CD4-positive, CD25-positive, alpha-beta regulatory T cell (primary cell): ENCODE measurements around the gene FOXK1. TPM values are rescaled to one million over a fixed set of nuclear protein-coding genes. Genes with fewer than 3 reads are reported as not detected.
A peak's percentile ranks its signal among the peaks of the same experiment; 100 is the strongest.

Experiments
- ATAC-seq, 2 donors: fragments of 150-1000 bp; cut with Tn5 transposase; one replicate each; pipeline ENCODE4 v1.10.0; 2021; ENCODE audit warnings: low read depth in 2 of 2, moderate number of reproducible peaks in 2 of 2, moderate library complexity in 1 of 2
- DNase-seq, 3 donors: peaks; one replicate each; pipeline versions ENCODE4 v3.0.0 to v3.0.0-alpha.2; 2012 to 2022; ENCODE audit warnings: mixed read lengths in 1 of 3
- H3K27ac ChIP-seq: one replicate; pipeline ENCODE4 v1.7.0; 2013; ENCODE audit warnings: mild to moderate bottlenecking, low read length; ENCODE audit not compliant: insufficient read depth, poor library complexity, severe bottlenecking
- H3K27me3 ChIP-seq: one replicate; pipeline ENCODE4 v1.7.0; 2013; ENCODE audit warnings: low read length; ENCODE audit not compliant: control insufficient read depth, insufficient read depth
- H3K36me3 ChIP-seq: one replicate; pipeline ENCODE4 v1.7.0; 2013; ENCODE audit warnings: mild to moderate bottlenecking, low read length, moderate library complexity; ENCODE audit not compliant: control insufficient read depth, insufficient read depth
- H3K4me1 ChIP-seq: 2 replicates; pipeline ENCODE4 v1.7.0; 2013; ENCODE audit warnings: mild to moderate bottlenecking, low read length; ENCODE audit not compliant: insufficient read depth, control insufficient read depth, poor library complexity, severe bottlenecking
- H3K4me3 ChIP-seq: one replicate; pipeline ENCODE4 v1.7.0; 2013; ENCODE audit warnings: low read depth, mild to moderate bottlenecking, low read length, moderate library complexity
- H3K9me3 ChIP-seq, 2 experiments: 1 replicate in 1 of 2; 2 replicates in 1 of 2; pipeline ENCODE4 v1.7.0; 2013; ENCODE audit warnings: low read length in 2 of 2, mild to moderate bottlenecking in 1 of 2, moderate library complexity in 1 of 2; ENCODE audit not compliant: control insufficient read depth in 2 of 2
- H3K27ac Mint-ChIP-seq, 3 donors: one replicate each; pipeline ENCODE4 v1.8.0; 2020 to 2022; ENCODE audit warnings: mild to moderate bottlenecking in 3 of 3, mixed read lengths in 3 of 3, moderate library complexity in 2 of 3
- H3K27me3 Mint-ChIP-seq: one replicate; pipeline ENCODE4 v1.8.0; 2022; ENCODE audit warnings: mild to moderate bottlenecking, mixed read lengths
- H3K36me3 Mint-ChIP-seq: one replicate; pipeline ENCODE4 v1.8.0; 2020; ENCODE audit warnings: mixed read lengths
- H3K4me1 Mint-ChIP-seq, 4 donors: one replicate each; pipeline ENCODE4 v1.8.0; 2020 to 2022; ENCODE audit warnings: mixed read lengths in 4 of 4, mild to moderate bottlenecking in 1 of 4
- H3K4me3 Mint-ChIP-seq, 4 donors: one replicate each; pipeline ENCODE4 v1.8.0; 2020 to 2022; ENCODE audit warnings: mild to moderate bottlenecking in 4 of 4, mixed read lengths in 4 of 4, moderate library complexity in 3 of 4
- H3K9me3 Mint-ChIP-seq, 7 donors: one replicate each; pipeline ENCODE4 v1.8.0; 2020 to 2022; ENCODE audit warnings: mixed read lengths in 7 of 7, mild to moderate bottlenecking in 3 of 7, moderate library complexity in 2 of 7
- polyA plus RNA-seq, 4 donors: library from polyadenylated mRNA; unstranded; fragments of 300-500 nt; fragmentation: Illumina TruSeq; gene quantifications; one replicate each; pipeline ENCODE4 v1.2.3, GENCODE V29; 2021
- total RNA-seq: library from RNA; stranded (reverse); gene quantifications from one replicate; pipeline ENCODE4 v1.2.3, GENCODE V29; 2022

The FOXK1 gene
- total and polyA plus RNA-seq, 5 donors from 2014 or later: 1.8 to 55.1 (median 2.7) TPM

DNA sequence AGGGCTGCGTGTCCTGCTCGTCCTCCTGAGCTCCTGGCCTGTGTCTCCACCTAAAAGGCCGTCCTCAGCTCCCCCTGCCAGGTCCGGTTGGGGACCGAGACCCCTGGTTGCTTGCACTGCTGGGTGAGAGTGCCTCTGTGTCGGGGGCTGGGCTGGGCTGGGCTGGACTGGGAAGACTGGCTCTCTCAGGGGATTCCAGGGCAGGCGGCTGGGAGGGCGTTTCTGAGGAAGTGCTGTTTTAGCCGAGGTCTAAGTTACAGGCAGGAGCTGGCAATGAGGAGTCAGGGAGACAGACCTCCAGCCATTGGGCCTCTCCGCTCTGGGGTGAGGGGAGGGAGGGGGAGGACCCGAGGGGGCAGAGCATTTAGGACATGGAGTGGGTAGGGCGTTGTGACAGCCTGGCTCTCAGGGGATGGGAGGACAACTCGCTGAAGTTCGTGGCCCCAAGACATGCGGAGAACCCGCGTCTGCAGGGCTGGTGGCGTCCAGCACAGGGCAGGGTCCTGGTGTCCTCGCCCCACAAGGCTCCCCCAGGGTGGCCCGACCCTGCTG, 20.9 kb downstream of the FOXK1 start:
- no peaks in the 10 kb centered on the region for H3K9me3 ChIP-seq
- no peaks in the 10 kb centered on the region for H3K36me3 Mint-ChIP-seq
- no peak overlapping the region for H3K27ac ChIP-seq
- H3K4me3 ChIP-seq: no peak overlapping the region
- peaks cover 15 to 71% (median 35%) of the 10 kb centered on the region in 4 donors for H3K4me1 Mint-ChIP-seq
- H3K36me3 ChIP-seq: peaks cover 2% of the 10 kb centered on the region
- no peaks in the 10 kb centered on the region for H3K27me3 ChIP-seq
- H3K4me3 Mint-ChIP-seq: no peak overlapping the region
- ATAC-seq (no peak), DNase-seq (no peak)
- peak overlapping the region in 1 of 3 donors; percentile 74 for H3K27ac Mint-ChIP-seq
- H3K9me3 Mint-ChIP-seq: peaks cover 0 to 2% (median 0%) of the 10 kb centered on the region in 7 donors
- H3K27me3 Mint-ChIP-seq: no peaks in the 10 kb centered on the region
- H3K4me1 ChIP-seq: peaks cover 9% of the 10 kb centered on the region

DNA sequence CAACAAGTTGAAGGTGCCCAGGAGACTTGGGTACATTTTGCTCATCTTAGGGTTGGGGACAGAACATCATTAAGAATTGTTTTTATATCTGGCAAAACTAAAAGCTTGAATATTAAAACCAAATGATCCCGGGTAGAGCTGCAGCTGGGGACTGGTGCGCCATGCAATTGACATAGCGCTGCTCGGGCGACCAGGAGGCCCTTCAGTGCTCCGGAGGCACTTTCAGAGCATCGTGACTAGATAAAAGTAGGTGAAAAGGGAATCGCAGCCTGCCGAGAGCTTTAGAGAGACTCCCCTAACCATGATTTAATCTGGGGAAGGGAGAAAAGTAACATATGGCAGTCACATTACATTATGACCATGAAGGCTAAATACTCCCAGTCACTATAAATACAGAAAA, 21.4 kb downstream of the FOXK1 start:
- Histone ChIP-seq H3K27ac (no peak overlapping the region), H3K36me3 (peaks cover 2% of the 10 kb centered on the region), H3K4me1 (peaks cover 9% of the 10 kb centered on the region), H3K27me3 (no peaks in the 10 kb centered on the region), H3K4me3 (no peak overlapping the region), H3K9me3 (no peaks in the 10 kb centered on the region)
- Mint-ChIP-seq H3K4me3 (no peak overlapping the region), H3K9me3 (peaks cover 0 to 2% (median 0%) of the 10 kb centered on the region in 7 donors), H3K4me1 (peaks cover 12 to 72% (median 33%) of the 10 kb centered on the region in 4 donors), H3K27ac (no peak overlapping the region), H3K27me3 (no peaks in the 10 kb centered on the region), H3K36me3 (no peaks in the 10 kb centered on the region)
- no peak for ATAC-seq
- no peak for DNase-seq

DNA sequence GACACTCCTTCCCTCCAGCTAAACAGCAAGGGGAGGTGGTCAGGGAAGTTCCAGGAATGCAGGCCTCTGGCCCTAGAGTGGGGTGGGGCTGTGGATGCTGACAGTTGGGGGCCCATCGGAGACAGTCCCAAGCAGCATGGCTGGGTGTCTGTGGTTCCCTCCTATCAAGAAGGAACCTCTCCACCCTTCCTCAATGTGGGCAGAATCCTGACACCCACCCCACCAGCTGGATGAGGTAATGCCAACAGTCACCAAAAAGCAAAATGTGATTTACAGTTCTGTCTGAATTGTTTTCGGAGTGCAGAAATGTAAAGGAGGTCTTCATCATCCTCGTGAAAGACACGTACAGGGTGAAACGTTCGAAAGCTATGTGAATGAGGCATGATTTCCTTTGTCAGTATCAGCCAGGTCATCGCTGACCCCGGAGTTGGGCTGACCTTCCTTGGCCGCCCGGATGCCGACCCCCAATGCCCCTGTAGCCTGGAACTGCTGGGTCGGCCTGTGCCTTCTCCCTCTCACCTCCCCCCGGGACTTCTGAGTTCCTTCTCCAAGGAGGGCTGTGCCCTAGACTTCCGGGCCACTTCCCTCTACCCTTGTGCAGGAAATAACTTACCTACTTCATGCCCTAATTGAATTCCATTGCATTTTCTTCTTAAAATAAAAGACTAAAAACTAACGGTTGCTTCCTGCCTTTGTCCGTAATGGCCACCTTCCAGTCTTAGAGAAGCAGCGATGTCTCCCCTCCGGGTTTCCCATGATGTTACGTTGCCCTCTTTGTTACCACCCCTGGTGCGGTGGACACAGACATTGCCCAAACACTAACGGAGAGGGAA, 24.5 kb downstream of the FOXK1 start:
- no peaks in the 10 kb centered on the region for H3K27me3 Mint-ChIP-seq
- no peaks in the 10 kb centered on the region for H3K9me3 ChIP-seq
- peaks cover 2% of the 10 kb centered on the region for H3K4me1 ChIP-seq
- H3K27ac ChIP-seq: no peak overlapping the region
- H3K4me3 Mint-ChIP-seq: peak overlapping the region in 1 of 4 donors; percentile 38
- no peak for ATAC-seq
- peaks cover 12% of the 10 kb centered on the region for H3K36me3 Mint-ChIP-seq
- H3K27ac Mint-ChIP-seq: peak overlapping the region in 1 of 3 donors; percentile 74
- peaks cover 0 to 2% (median 0%) of the 10 kb centered on the region in 7 donors for H3K9me3 Mint-ChIP-seq
- peaks cover 5% of the 10 kb centered on the region for H3K36me3 ChIP-seq
- H3K4me1 Mint-ChIP-seq: peaks cover 6 to 66% (median 26%) of the 10 kb centered on the region in 4 donors
- DNase-seq: no peak
- H3K27me3 ChIP-seq: no peaks in the 10 kb centered on the region
- H3K4me3 ChIP-seq: no peak overlapping the region

DNA sequence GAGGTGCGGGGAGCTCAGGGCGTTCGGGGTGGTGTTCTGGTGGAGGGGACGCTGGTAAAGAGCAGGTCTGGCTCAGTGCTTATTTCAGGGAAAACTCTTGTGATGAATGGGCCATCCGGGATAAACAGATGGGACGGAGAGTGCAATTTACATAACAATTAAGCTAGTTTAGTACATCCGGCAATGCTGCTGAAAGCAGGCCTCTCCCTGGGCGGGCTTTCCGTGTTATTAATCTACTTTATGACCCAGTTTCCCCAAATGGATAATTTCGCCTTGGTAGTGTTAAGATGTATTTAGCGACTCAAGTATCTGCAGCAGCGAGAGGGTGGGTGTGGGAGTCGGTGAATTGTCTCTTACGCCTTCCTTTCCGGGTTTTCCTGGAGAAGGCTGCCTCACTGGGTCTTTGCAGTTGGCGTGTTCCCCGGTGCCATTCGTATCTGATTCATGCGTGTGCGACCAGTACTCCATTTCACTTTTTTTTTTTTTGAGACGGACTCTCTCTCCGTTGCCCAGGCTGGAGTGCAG, 25.2 kb downstream of the FOXK1 start:
- Mint-ChIP-seq H3K27ac (peak overlapping the region in 1 of 3 donors; percentile 25), H3K9me3 (peaks cover 0 to 2% (median 0%) of the 10 kb centered on the region in 7 donors), H3K4me3 (no peak overlapping the region), H3K27me3 (no peaks in the 10 kb centered on the region), H3K36me3 (peaks cover 18% of the 10 kb centered on the region), H3K4me1 (peaks cover 6 to 68% (median 29%) of the 10 kb centered on the region in 4 donors)
- Histone ChIP-seq H3K4me3 (no peak overlapping the region), H3K4me1 (peaks cover 4% of the 10 kb centered on the region), H3K9me3 (no peaks in the 10 kb centered on the region), H3K27me3 (no peaks in the 10 kb centered on the region), H3K27ac (no peak overlapping the region), H3K36me3 (peaks cover 5% of the 10 kb centered on the region)
- no peak for DNase-seq
- ATAC-seq: no peak

DNA sequence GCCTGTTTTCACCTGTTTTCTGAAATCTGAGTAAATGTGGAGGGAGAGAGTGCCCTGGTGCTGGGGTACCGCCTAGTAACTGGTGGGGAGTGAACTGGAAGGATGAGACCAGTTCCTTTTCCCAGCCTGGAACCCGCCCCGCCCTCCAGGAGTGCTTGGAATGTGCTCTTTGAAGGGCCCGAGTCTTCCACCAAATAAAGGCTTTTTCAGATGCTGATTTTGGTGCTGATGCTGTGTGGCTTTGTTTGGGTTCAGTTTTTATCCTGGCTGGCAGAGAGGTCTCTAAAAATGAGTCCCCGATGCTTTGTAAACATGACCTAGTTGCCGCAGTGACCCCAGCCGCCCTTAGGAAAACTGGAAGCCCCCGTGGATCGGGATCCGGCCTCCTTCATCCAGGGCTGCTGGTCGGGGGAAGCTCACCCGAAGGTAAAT, 25.9 kb downstream of the FOXK1 start:
- Histone ChIP-seq H3K27me3 (no peaks in the 10 kb centered on the region), H3K36me3 (peaks cover 5% of the 10 kb centered on the region), H3K9me3 (no peaks in the 10 kb centered on the region), H3K27ac (no peak overlapping the region), H3K4me1 (peaks cover 4% of the 10 kb centered on the region), H3K4me3 (no peak overlapping the region)
- peaks cover 18% of the 10 kb centered on the region for H3K36me3 Mint-ChIP-seq
- no peak overlapping the region for H3K4me3 Mint-ChIP-seq
- H3K27ac Mint-ChIP-seq: no peak overlapping the region
- peaks cover 0 to 2% (median 0%) of the 10 kb centered on the region in 7 donors for H3K9me3 Mint-ChIP-seq
- H3K4me1 Mint-ChIP-seq: peaks cover 6 to 70% (median 33%) of the 10 kb centered on the region in 4 donors
- H3K27me3 Mint-ChIP-seq: no peaks in the 10 kb centered on the region
- DNase-seq (no peak), ATAC-seq (no peak)

DNA sequence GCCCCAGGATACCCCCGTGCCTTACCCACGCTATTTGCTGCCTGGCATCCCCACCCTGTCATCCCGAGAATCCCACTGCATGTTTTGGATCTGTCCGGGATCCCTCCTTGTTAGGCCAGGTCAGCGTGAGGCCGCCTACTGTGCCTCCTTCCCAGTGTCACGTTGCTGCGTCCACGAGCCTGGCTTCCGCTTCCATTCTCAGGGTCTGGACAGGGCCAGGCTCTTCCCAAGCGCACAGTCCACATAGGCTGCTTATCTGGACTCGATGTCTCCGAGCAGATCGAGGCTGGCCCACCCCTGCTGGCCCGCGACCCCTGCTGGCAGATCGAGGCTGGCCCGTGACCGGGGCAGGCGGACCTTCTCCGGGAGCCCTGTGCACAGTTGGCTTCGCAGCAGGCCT, 27.1 kb downstream of the FOXK1 start:
- Histone ChIP-seq H3K36me3 (peaks cover 5% of the 10 kb centered on the region), H3K4me1 (peaks cover 4% of the 10 kb centered on the region), H3K4me3 (no peak overlapping the region), H3K9me3 (no peaks in the 10 kb centered on the region), H3K27ac (no peak overlapping the region), H3K27me3 (no peaks in the 10 kb centered on the region)
- Mint-ChIP-seq H3K9me3 (peaks cover 0 to 2% (median 0%) of the 10 kb centered on the region in 7 donors), H3K4me1 (peaks cover 6 to 72% (median 32%) of the 10 kb centered on the region in 4 donors), H3K27me3 (no peaks in the 10 kb centered on the region), H3K4me3 (no peak overlapping the region), H3K27ac (no peak overlapping the region), H3K36me3 (peaks cover 18% of the 10 kb centered on the region)
- DNase-seq: no peak
- no peak for ATAC-seq

DNA sequence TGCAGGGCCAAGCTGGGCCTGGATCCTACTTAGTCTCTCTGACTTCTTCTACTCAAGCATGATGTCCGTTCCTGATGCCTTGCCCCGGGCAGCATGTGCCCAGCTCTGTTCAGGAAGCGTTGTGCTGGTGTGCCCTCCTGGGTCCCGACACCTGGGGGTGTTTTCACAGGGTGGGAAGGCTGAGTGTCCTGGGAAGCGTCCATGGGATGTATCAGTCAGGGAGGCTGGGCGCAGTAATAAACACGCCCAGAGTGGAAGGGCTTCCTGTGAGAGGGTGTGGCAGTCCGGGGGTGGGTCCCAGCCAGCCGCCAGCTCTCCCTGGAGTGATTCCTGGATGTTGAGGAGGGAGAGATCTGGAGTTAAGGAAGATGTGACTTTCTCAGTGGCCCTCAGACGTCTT, 29.0 kb downstream of the FOXK1 start:
- peaks cover 4% of the 10 kb centered on the region for H3K4me1 ChIP-seq

More for the DNA sequence above, 29.0 kb downstream of the FOXK1 start:
- Mint-ChIP-seq H3K27ac (peak overlapping the region in 1 of 3 donors; percentile 83), H3K36me3 (peaks cover 30% of the 10 kb centered on the region), H3K27me3 (no peaks in the 10 kb centered on the region), H3K9me3 (peaks cover 0 to 2% (median 0%) of the 10 kb centered on the region in 7 donors), H3K4me1 (peaks cover 6 to 80% (median 38%) of the 10 kb centered on the region in 4 donors), H3K4me3 (peak overlapping the region in 1 of 4 donors; percentile 67)
- Histone ChIP-seq H3K27ac (no peak overlapping the region), H3K27me3 (no peaks in the 10 kb centered on the region), H3K4me3 (no peak overlapping the region), H3K9me3 (no peaks in the 10 kb centered on the region), H3K36me3 (peaks cover 5% of the 10 kb centered on the region)
- DNase-seq (no peak), ATAC-seq (no peak)
